Cardiac muscle cell (in vitro differentiated cells and primary cell): ENCODE results near the gene DDN. TPM values are rescaled to one million over a fixed set of nuclear protein-coding genes. Genes with fewer than 3 reads are reported as not detected.
A peak's percentile ranks its signal among the peaks of the same experiment; 100 is the strongest.

Experiments used
- DNase-seq, 2 donors: peaks; one replicate each; pipeline versions ENCODE4 v3.0.0 to v3.0.0-alpha.2; 2010 to 2017; ENCODE audit warnings: low read depth in 1 of 2, low spot score in 1 of 2
- H3K27ac ChIP-seq: fragments of 200-600 bp; sonication (generic); 2 replicates; pipeline ENCODE4 v1.5.1; 2016
- H3K27me3 ChIP-seq: fragments of 200-600 bp; sonication (generic); 2 replicates; pipeline ENCODE4 v1.6.0; 2016; ENCODE audit warnings: control low read depth
- H3K36me3 ChIP-seq: fragments of 200-600 bp; sonication (generic); 2 replicates; pipeline ENCODE4 v1.5.1; 2016; ENCODE audit warnings: control low read depth
- H3K4me1 ChIP-seq: fragments of 200-600 bp; sonication (generic); 2 replicates; pipeline ENCODE4 v1.8.1; 2017; ENCODE audit warnings: low read depth, mild to moderate bottlenecking, mixed run types
- H3K4me3 ChIP-seq: fragments of 200-600 bp; sonication (generic); 2 replicates; pipeline ENCODE4 v1.5.1; 2016; ENCODE audit warnings: mild to moderate bottlenecking
- H3K9me3 ChIP-seq: fragments of 200-600 bp; sonication (generic); 2 replicates; pipeline ENCODE4 v1.5.1; 2017; ENCODE audit warnings: low read depth, mild to moderate bottlenecking, control low read depth
- CTCF ChIP-seq: IDR thresholded peaks from 2 replicates; pipeline ENCODE4 v1.5.1; 2012; ENCODE audit warnings: low read depth, mild to moderate bottlenecking, low read length
- polyA plus RNA-seq: library from polyadenylated mRNA; unstranded; fragments of >200 nt; fragmentation: Nextera tagmentation; extraction: Ambion mirVana; gene quantifications from 2 replicates; pipeline ENCODE4 v1.2.1, GENCODE V29; 2016
- total RNA-seq: library from RNA; depleted of rRNA; stranded (reverse); fragments of >200 nt; gene quantifications from 2 replicates; pipeline ENCODE4 v1.2.3, GENCODE V29; 2016

Gene DDN
- total and polyA plus RNA-seq, 2 experiments from 2014 or later = 2.1 to 5.4 TPM

- no peaks in the 10 kb centered on the region for H3K36me3 ChIP-seq
- H3K9me3 ChIP-seq = no peaks in the 10 kb centered on the region
- peaks cover 2% of the 10 kb centered on the region for H3K4me1 ChIP-seq
- no peak overlapping the region for H3K27ac ChIP-seq
- H3K4me3 ChIP-seq = no peak overlapping the region
- no peak for TF ChIP-seq CTCF
- no peaks in the 10 kb centered on the region for H3K27me3 ChIP-seq
- DNase-seq = no peak
Measured at GRCh38 chr12:48960834-48961233, 38.3 kb downstream of the DDN start.

- no peaks in the 10 kb centered on the region for H3K27me3 ChIP-seq
- no peak for TF ChIP-seq CTCF
- H3K9me3 ChIP-seq = no peaks in the 10 kb centered on the region
- peak overlapping the region; percentile 78 for H3K4me3 ChIP-seq
- no peaks in the 10 kb centered on the region for H3K36me3 ChIP-seq
- H3K4me1 ChIP-seq = peaks cover 7% of the 10 kb centered on the region
- H3K27ac ChIP-seq = no peak overlapping the region
- DNase-seq = no peak
Measured at GRCh38 chr12:48958049-48958388, 41.2 kb downstream of the DDN start.

GRCh38 chr12:48957141-48958048 is 41.8 kb downstream of the DDN start, which contains the start of gene ARF3:
Gene ARF3, minus strand, starts transcription at chr12:48957487. Its CDS starts 16,392 bp downstream, at chr12:48941095.
- peak; percentile 94 to 98 for DNase-seq
- peak within 1 kb of the TSS; percentile 77 for H3K27ac ChIP-seq
- peaks cover 7% of the 10 kb centered on the region for H3K4me1 ChIP-seq
- TF ChIP-seq CTCF = no peak
- peak within 1 kb of the TSS; percentile 78 for H3K4me3 ChIP-seq
- no peaks in the 10 kb centered on the region for H3K27me3 ChIP-seq
- H3K36me3 ChIP-seq = no peaks in the 10 kb centered on the region
- H3K9me3 ChIP-seq = no peaks in the 10 kb centered on the region

GRCh38 chr12:48956279-48957140 is 42.7 kb downstream of the DDN start:
- H3K36me3 ChIP-seq = no peaks in the 10 kb centered on the region
- no peak for TF ChIP-seq CTCF
- H3K27ac ChIP-seq = peak overlapping the region; percentile 77
- DNase-seq = peak; percentile 95 to 98
- H3K4me1 ChIP-seq = peaks cover 7% of the 10 kb centered on the region
- peak overlapping the region; percentile 78 for H3K4me3 ChIP-seq
- H3K27me3 ChIP-seq = no peaks in the 10 kb centered on the region
- H3K9me3 ChIP-seq = no peaks in the 10 kb centered on the region

GRCh38 chr12:48954841-48955501 is 44.2 kb downstream of the DDN start:
- no peak overlapping the region for H3K4me3 ChIP-seq
- no peak for DNase-seq
- H3K36me3 ChIP-seq = no peaks in the 10 kb centered on the region
- no peak overlapping the region for H3K27ac ChIP-seq
- no peaks in the 10 kb centered on the region for H3K9me3 ChIP-seq
- no peak for TF ChIP-seq CTCF
- peaks cover 7% of the 10 kb centered on the region for H3K4me1 ChIP-seq
- no peaks in the 10 kb centered on the region for H3K27me3 ChIP-seq
